AG20443 (cell line): Measurements from ENCODE around the gene HOXB4.

Source experiments
- DNase-seq: peaks from one replicate; pipeline ENCODE4 v3.0.0; 2012; ENCODE audit warnings: low spot score, mixed read lengths

Gene HOXB4

GRCh38 chr17:48559122-48559839 is 18.9 kb downstream of the HOXB4 start:
- no peak for DNase-seq

DNA sequence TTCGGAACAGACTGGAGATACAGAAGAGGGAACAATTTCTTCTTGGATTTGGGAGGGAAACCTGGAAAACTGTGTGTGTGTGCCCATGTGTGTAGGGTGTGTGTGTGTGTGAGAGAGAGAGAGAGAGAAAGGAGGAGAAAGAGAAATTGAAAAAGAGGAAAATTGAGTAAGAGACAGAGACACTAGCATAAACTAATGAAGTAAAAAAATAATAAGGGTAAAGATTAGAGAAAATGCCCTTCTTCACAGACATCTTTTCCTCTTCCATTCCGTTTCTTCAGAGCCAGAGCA is 19.4 kb downstream of the HOXB4 start:
- DNase-seq = no peak

DNA sequence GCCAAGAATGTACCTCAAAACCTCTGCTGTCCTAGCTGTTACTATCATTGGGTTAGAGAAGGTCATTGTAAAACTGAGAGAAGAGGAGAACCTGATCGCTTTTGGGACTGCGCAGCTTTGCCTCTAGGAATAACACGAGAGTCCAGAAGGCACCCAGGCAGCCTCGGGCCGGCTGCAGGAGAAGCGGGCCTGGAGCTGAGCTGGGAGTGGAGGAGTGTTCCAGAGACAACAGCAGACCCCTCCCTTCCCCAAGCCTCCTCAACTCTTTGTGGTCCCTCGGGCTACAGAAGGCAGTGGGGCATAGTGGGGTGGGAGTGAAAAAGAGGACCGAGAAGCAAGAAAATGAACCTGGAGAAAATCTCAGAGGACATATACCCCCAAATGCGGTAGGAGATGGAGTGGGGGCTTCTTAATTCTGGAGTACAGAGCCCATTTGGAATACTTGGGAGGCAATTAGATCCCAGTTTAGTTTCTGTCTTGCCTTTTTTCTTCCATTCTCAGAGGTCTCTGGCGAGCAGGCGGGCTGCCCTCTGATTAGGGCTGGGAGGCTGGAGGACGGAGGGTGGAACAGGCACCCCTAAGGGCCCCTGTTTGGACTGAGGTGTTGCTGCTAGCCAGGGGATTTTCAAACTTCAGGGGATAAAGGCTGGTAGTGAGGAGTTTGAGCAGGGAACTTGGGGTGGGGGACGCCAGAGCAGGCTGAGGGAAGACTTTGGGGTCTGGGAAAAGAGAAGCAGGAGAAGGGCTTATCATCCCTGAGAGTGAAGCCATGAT is 19.9 kb downstream of the HOXB4 start:
- no peak for DNase-seq

- no peak for DNase-seq
Observed at GRCh38 chr17:48556576-48557401, 21.4 kb downstream of the HOXB4 start.

DNA sequence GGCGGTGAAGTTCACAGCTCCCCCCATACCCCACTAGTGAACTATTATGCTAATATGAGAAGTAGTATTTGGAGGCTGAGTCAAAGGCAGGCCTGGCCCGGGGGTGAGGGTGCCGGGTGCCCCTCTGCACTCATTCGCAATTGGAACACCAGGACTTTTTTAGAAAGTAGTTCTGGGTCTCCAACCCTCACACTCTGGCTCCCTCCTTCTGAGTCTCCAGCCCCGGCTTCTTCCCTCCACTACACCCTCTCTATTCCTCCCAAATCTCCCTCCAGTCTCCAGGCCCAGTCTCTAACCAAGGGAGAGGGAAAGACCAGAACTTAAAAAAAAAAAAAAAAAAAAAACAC is 21.9 kb downstream of the HOXB4 start:
- no peak for DNase-seq

DNA sequence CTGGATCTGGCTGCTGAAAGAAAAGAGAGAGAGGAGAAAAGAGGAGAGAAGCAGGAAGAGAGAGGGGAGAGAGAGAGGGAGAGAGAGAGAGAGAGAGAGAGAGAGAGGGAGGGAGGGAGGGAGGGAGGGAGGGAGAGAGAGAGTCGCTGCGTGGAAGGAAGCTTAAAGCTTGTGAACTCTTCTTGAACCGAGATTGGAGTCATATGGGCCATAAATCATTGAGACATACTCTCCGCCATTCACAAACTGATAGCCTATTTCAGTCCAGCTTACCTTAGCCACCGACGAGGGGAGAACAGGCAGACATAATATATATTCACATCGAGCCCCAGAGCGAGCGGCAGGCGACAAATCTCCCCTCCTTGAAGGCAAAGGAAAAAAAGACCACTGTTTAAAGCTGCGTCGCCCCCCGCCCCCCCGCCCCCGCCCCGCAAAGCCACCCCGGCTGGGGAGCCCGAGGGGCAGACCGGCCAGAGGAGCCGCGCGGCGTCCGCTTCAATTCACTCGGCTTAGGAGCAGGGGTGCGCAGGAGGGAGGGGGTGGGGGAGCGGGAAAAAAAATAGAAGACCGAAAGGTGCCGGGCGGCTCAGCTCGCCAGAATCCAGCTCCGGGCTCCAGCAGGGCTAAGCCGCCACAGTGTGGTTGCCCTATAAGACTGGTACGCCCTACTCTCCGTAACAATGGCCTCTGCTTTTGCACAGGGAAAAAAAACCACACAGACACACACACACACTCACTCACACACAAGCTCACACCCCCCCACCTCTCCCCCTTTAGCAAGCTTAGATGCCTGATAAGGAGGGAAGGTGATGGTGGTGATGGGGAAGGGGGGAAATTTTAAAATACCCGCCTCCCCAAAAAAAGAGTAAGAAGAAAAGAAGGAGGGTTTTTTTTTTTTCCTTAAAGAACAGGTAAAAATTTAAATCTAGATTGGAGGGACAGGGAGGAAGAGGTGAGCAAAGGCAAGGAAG is 22.6 kb downstream of the HOXB4 start:
- no peak for DNase-seq

DNA sequence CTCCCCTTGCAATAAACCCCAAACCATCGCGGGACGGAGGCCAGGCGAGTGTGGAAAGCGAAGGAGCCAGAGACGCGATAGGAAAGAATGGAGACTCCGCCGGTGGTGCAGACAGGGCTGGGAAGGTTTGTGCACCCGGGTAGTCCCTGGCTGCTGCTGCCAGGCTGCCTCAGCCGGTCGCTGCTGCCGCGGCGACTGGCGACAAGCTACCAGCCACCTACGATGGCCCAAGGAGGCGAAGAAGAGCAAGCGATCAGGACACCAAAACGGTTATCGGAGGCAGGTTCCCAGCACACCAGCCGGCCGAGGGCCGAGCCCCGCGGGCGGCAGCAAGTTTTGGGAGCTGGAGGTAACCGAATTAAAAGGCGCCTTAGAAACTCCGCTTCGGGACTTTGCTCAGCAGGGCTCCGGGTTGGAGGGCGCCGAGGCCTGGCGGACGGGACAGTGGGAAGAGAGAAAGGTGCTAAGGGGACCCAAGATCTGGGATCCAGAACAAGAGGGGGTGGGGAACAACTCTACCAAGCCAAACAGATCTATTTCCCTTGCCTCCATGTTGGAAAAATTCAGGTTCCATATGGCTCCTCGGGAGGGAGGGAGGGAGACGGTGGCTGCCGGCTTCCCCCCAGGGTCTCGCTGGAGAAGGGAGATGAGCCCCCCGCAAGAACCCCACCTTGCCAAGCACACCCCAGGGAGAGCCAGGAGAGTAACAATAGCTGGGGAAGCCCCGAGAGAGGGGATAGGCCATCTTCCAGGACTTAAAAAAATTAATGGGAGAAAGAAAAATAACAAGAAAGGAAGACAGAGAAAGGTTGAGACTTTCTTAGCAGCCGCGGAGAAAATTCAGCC is 23.5 kb downstream of the HOXB4 start:
- no peak for DNase-seq

DNA sequence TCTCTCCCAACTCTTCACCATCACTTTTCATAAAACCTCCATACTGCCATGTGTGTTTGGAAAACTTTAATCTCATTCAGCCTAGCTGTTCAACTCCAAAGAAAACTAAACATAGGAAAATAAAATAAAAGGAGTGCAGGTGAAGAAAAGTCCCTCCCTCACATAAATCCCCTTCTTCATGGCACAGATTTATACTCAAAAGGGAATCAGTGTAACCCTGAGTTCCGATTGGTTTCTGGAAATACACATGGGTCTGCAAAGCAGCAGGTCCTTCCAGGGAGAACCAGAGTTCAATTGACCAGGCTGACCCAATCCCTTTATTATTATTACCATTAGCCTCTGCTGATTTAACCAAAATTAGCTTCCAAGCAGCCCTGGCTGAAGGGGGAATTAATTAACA is 24.3 kb downstream of the HOXB4 start:
- no peak for DNase-seq

- no peak for DNase-seq
Observed at GRCh38 chr17:48553190-48553547, 25.0 kb downstream of the HOXB4 start.

GRCh38 chr17:48552466-48553189 is 25.5 kb downstream of the HOXB4 start:
- no peak for DNase-seq

- DNase-seq = no peak
Observed at GRCh38 chr17:48551596-48552465, 26.3 kb downstream of the HOXB4 start.

- DNase-seq = no peak
Observed at GRCh38 chr17:48551214-48551555, 27.0 kb downstream of the HOXB4 start.

DNA sequence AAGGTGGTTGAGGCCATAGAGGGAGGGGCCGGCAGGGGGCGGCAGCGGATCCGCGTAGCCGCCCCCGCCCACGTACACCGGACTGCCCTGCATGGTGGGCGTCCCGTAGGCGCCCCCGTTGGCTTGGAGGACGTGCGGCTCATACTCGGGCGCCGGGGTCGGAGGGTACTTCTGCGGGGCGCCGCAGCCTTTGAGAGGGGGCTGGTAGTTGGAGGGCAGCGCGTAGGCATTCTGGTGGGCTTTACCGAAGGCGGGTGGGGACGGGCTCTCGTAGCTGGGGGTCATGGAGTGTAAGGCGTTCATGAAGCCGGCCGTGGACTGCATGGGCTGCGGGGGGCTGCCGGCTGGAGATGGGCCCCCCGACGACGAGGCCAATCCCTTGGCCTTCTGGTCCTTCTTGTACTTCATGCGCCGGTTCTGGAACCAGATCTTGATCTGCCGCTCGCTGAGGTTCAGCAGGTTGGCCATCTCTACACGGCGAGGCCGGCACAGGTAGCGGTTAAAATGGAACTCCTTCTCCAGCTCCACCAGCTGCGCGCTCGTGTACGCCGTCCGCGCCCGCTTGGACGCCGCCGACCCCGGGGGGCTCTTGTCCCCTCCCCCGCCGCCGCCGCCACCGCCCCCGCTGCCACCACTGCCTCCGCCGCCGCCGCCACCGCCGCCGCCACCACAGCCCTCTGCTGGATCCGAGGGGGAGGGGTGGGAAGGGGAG is 27.5 kb downstream of the HOXB4 start:
- DNase-seq = no peak

GRCh38 chr17:48549914-48550501 is 28.1 kb downstream of the HOXB4 start:
- DNase-seq = no peak

- DNase-seq = no peak
Observed at GRCh38 chr17:48549281-48549630, 28.9 kb downstream of the HOXB4 start.

DNA sequence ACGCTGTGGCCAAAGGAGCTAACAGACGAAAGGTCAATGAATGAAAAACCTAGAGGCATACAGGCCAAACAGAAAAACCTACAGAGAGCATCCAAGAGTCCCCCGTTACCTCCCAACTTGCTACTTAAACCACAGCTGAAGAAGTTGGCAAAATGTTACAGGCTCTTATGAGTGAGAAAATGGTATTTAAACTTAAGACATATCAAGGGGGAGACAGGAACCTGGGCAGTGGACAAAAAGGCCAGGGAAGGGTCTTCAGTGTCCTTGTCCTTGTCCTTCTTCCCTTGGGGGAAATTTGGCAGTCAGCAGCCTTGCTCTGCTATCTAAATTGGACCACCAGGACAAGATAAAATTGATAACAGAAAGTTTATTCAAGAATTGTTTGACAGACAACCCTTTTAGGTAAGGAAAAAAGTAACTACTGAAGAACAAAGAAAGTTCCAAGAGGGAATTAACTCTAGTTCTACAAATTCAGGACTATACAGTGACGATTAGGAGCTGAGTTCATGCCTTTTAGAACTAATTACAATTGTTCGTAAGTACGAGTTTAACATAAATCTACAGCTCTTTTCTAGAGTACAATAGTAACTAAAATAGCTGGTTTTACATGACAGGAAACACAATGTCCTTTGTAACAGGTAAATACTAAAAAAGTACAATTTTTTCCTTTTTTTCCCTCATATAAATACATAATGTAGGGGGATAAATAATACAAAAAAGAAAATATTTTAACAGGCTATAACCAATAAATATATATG is 29.4 kb downstream of the HOXB4 start:
- DNase-seq = no peak

DNA sequence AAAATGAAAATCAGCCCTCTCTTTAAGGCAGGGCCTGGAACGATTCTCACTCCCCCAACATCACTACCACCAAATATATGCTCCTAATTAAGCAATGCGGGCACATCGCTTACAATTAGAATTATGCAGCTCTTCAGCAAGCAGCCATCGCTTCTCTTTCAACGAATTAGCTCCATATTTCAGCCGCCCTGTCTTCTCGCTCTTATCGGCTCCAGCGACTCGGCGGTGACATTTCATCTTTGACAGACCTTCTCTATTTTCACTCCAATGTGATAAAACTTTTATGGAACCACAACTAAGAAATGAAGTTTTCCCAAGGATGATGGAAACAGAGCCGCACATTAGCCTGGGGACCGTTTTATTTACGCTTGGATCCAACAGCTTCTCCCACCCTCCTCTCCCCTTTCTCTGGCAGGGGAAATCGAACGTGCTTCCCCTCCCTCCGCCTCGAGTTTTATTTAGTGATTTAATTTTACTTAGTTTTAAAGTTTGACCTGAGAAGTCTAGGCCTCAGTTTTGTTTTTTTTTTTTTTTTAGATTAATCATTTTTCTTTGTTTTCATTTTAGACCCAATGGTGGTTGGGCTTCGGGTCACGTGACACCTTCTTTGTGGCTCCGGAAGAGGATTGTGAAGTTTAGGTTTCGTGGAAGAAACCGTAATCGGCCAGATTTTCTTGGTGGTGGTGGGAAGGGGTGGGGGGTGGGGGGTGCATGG is 30.2 kb downstream of the HOXB4 start:
- DNase-seq = peak; percentile 64
